Measurements from ENCODE around the gene CFP. TPM values are rescaled to one million over a fixed set of nuclear protein-coding genes. Genes with fewer than 3 reads are reported as not detected.
A peak's percentile ranks its signal among the peaks of the same experiment; 100 is the strongest.
"Not testable (repeated sequence)": the region's sequence is repeated elsewhere in the genome, so short reads cannot be mapped to it uniquely, and the experiment has no call there.

Gene CFP
- polyA plus RNA-seq, 4 donors: 0.95 to 2.7 (median 1.7) TPM

- DNase-seq (ENCODE audit: low read depth in 4 of 4, low spot score in 3 of 4): no peak
Measured at GRCh38 chrX:47608130-47608810, 21.5 kb downstream of the CFP start.

GRCh38 chrX:47607091-47607490 is 22.6 kb downstream of the CFP start:
- no peak for DNase-seq (ENCODE audit: low read depth in 4 of 4, low spot score in 3 of 4)

- DNase-seq (ENCODE audit: low read depth in 4 of 4, low spot score in 3 of 4): no peak
Measured at GRCh38 chrX:47605024-47605423, 24.7 kb downstream of the CFP start.

GRCh38 chrX:47603125-47603524 is 26.6 kb downstream of the CFP start:
- DNase-seq (ENCODE audit: low read depth in 4 of 4, low spot score in 3 of 4): not testable (repeated sequence)

GRCh38 chrX:47597222-47597621 is 32.5 kb downstream of the CFP start:
- no peak for DNase-seq (ENCODE audit: low read depth in 4 of 4, low spot score in 3 of 4)

GRCh38 chrX:47596256-47596655 is 33.5 kb downstream of the CFP start:
- DNase-seq (ENCODE audit: low read depth in 4 of 4, low spot score in 3 of 4): no peak

GRCh38 chrX:47595716-47596251 is 33.9 kb downstream of the CFP start:
- no peak for DNase-seq (ENCODE audit: low read depth in 4 of 4, low spot score in 3 of 4)

GRCh38 chrX:47593522-47593921 is 36.2 kb downstream of the CFP start:
- DNase-seq (ENCODE audit: low read depth in 4 of 4, low spot score in 3 of 4): no peak

- no peak for DNase-seq (ENCODE audit: low read depth in 4 of 4, low spot score in 3 of 4)
Measured at GRCh38 chrX:47590984-47591383, 38.7 kb downstream of the CFP start.

- no peak for DNase-seq (ENCODE audit: low read depth in 4 of 4, low spot score in 3 of 4)
Measured at GRCh38 chrX:47587906-47588735, 41.6 kb downstream of the CFP start.

- DNase-seq (ENCODE audit: low read depth in 4 of 4, low spot score in 3 of 4): no peak
Measured at GRCh38 chrX:47587091-47587891, 42.4 kb downstream of the CFP start.

- no peak for DNase-seq (ENCODE audit: low read depth in 4 of 4, low spot score in 3 of 4)
Measured at GRCh38 chrX:47586043-47586787, 43.5 kb downstream of the CFP start.

GRCh38 chrX:47585273-47585672 is 44.5 kb downstream of the CFP start:
- DNase-seq (ENCODE audit: low read depth in 4 of 4, low spot score in 3 of 4): no peak

- no peak for DNase-seq (ENCODE audit: low read depth in 4 of 4, low spot score in 3 of 4)
Measured at GRCh38 chrX:47584714-47585113, 45.0 kb downstream of the CFP start.

GRCh38 chrX:47583240-47583861 is 46.4 kb downstream of the CFP start:
- DNase-seq (ENCODE audit: low read depth in 4 of 4, low spot score in 3 of 4): no peak

GRCh38 chrX:47581731-47582647 is 47.7 kb downstream of the CFP start, which contains the start of gene TIMP1:
Gene TIMP1, plus strand, starts transcription at chrX:47582436. Its CDS starts 980 bp downstream, at chrX:47583416.
- peak in 3 of 4 donors; percentile 48 to 65 (median 51) for DNase-seq (ENCODE audit: low read depth in 4 of 4, low spot score in 3 of 4)

- no peak for DNase-seq (ENCODE audit: low read depth in 4 of 4, low spot score in 3 of 4)
Measured at GRCh38 chrX:47579537-47579936, 50.2 kb downstream of the CFP start.

- DNase-seq (ENCODE audit: low read depth in 4 of 4, low spot score in 3 of 4): no peak
Measured at GRCh38 chrX:47578692-47579091, 51.0 kb downstream of the CFP start.

GRCh38 chrX:47577901-47578300 is 51.8 kb downstream of the CFP start:
- no peak for DNase-seq (ENCODE audit: low read depth in 4 of 4, low spot score in 3 of 4)
